Stimulated activated CD8-positive, alpha-beta memory T cell treated with anti-CD3 and anti-CD28 coated beads, Interleukin-2, amount 100 ng/mL, for 1 hour (primary cell): Measurements from ENCODE around the gene PLBD2.

ENCODE experiments used
- DNase-seq, 2 donors: peaks; one replicate each; pipeline ENCODE4 v3.0.0-alpha.2; 2020; ENCODE audit warnings: low read depth in 2 of 2

The PLBD2 gene

GRCh38 chr12:113358381-113359132 lies at the start of gene PLBD2:
PLBD2 (plus strand) TSS chr12:113358587; CDS start chr12:113358601, 14 bp downstream.
- DNase-seq, result peak; percentile 86 to 94

GRCh38 chr12:113310489-113310888 lies 47.9 kb upstream of the PLBD2 start:
- no peak for DNase-seq

GRCh38 chr12:113314121-113314529 lies 44.3 kb upstream of the PLBD2 start:
- DNase-seq, result no peak

- no peak for DNase-seq
Measured at GRCh38 chr12:113315358-113315757, 43.0 kb upstream of the PLBD2 start.

GRCh38 chr12:113316155-113316554 lies 42.2 kb upstream of the PLBD2 start:
- no peak for DNase-seq

GRCh38 chr12:113317122-113317521 lies 41.3 kb upstream of the PLBD2 start:
- DNase-seq, result no peak

GRCh38 chr12:113318046-113318656 lies 40.2 kb upstream of the PLBD2 start:
- no peak for DNase-seq

GRCh38 chr12:113318900-113319628 lies 39.3 kb upstream of the PLBD2 start:
- DNase-seq, result no peak

GRCh38 chr12:113320401-113320800 lies 38.0 kb upstream of the PLBD2 start:
- DNase-seq, result no peak

GRCh38 chr12:113322343-113322742 lies 36.0 kb upstream of the PLBD2 start:
- DNase-seq, result no peak

GRCh38 chr12:113325916-113326315 lies 32.5 kb upstream of the PLBD2 start:
- DNase-seq, result no peak

- no peak for DNase-seq
Measured at GRCh38 chr12:113326775-113327395, 31.5 kb upstream of the PLBD2 start.

GRCh38 chr12:113328368-113328889 lies 30.0 kb upstream of the PLBD2 start:
- DNase-seq, result no peak

GRCh38 chr12:113329022-113329790 lies 29.2 kb upstream of the PLBD2 start:
- DNase-seq, result no peak

GRCh38 chr12:113329791-113330417 lies 28.5 kb upstream of the PLBD2 start:
- no peak for DNase-seq

- no peak for DNase-seq
Measured at GRCh38 chr12:113330505-113330904, 27.9 kb upstream of the PLBD2 start.

- DNase-seq, result no peak
Measured at GRCh38 chr12:113332688-113333417, 25.5 kb upstream of the PLBD2 start.

- no peak for DNase-seq
Measured at GRCh38 chr12:113333418-113333750, 25.0 kb upstream of the PLBD2 start.

- no peak for DNase-seq
Measured at GRCh38 chr12:113333877-113334785, 24.3 kb upstream of the PLBD2 start.
